Osteocyte (in vitro differentiated cells): ENCODE results near the gene HPDL. TPM values are rescaled to one million over a fixed set of nuclear protein-coding genes. Genes with fewer than 3 reads are reported as not detected.

ENCODE experiments used
- DNase-seq: peaks from one replicate; pipeline ENCODE4 v3.0.0; 2021; ENCODE audit warnings: mixed read lengths; ENCODE audit not compliant: unreplicated experiment; ENCODE audit errors: extremely low spot score
- H3K27ac Mint-ChIP-seq: one replicate; pipeline ENCODE4 v1.8.0; 2021; ENCODE audit warnings: mild to moderate bottlenecking, mixed read lengths; ENCODE audit not compliant: unreplicated experiment
- H3K27me3 Mint-ChIP-seq: one replicate; pipeline ENCODE4 v1.8.0; 2021; ENCODE audit warnings: mixed read lengths; ENCODE audit not compliant: unreplicated experiment
- H3K36me3 Mint-ChIP-seq: one replicate; pipeline ENCODE4 v1.8.0; 2021; ENCODE audit warnings: mixed read lengths; ENCODE audit not compliant: unreplicated experiment
- H3K4me1 Mint-ChIP-seq: one replicate; pipeline ENCODE4 v1.8.0; 2021; ENCODE audit warnings: mixed read lengths; ENCODE audit not compliant: unreplicated experiment
- H3K4me3 Mint-ChIP-seq: one replicate; pipeline ENCODE4 v1.8.0; 2021; ENCODE audit warnings: mild to moderate bottlenecking, moderate library complexity, mixed read lengths; ENCODE audit not compliant: unreplicated experiment
- H3K9me3 Mint-ChIP-seq: one replicate; pipeline ENCODE4 v1.8.0; 2021; ENCODE audit warnings: mixed read lengths; ENCODE audit not compliant: unreplicated experiment
- CTCF ChIP-seq: fragments of 200-600 bp; sonication (generic); IDR thresholded peaks from 2 replicates; pipeline ENCODE4 v1.5.0; 2021; ENCODE audit warnings: antibody characterized with exemption, mild to moderate bottlenecking, moderate library complexity
- total RNA-seq: library from RNA; stranded (reverse); gene quantifications from 2 replicates; pipeline ENCODE4 v1.2.1, GENCODE V29; 2021

HPDL gene
- total RNA-seq, 1 donor from 2014 or later = 0.35 TPM

- no peak for DNase-seq
- TF ChIP-seq CTCF = no peak
- Mint-ChIP-seq H3K27me3 (no peaks in the 10 kb centered on the region), H3K27ac (no peak overlapping the region), H3K9me3 (no peaks in the 10 kb centered on the region), H3K4me1 (peaks cover 4% of the 10 kb centered on the region), H3K4me3 (no peak overlapping the region), H3K36me3 (no peaks in the 10 kb centered on the region)
These were observed 24.8 kb downstream of the HPDL start for GRCh38 chr1:45351508-45351907.

- H3K27me3 Mint-ChIP-seq = no peaks in the 10 kb centered on the region
- H3K9me3 Mint-ChIP-seq = no peaks in the 10 kb centered on the region
- DNase-seq = no peak
- no peaks in the 10 kb centered on the region for H3K4me1 Mint-ChIP-seq
- no peak overlapping the region for H3K4me3 Mint-ChIP-seq
- no peak overlapping the region for H3K27ac Mint-ChIP-seq
- no peak for TF ChIP-seq CTCF
- H3K36me3 Mint-ChIP-seq = no peaks in the 10 kb centered on the region
These were observed 27.0 kb downstream of the HPDL start for GRCh38 chr1:45353685-45354084.

GRCh38 chr1:45354838-45355237, 28.1 kb downstream of the HPDL start:
- DNase-seq = no peak
- Mint-ChIP-seq H3K27ac (no peak overlapping the region), H3K4me3 (no peak overlapping the region), H3K36me3 (no peaks in the 10 kb centered on the region), H3K27me3 (no peaks in the 10 kb centered on the region), H3K9me3 (no peaks in the 10 kb centered on the region), H3K4me1 (peaks cover under 1% of the 10 kb centered on the region)
- no peak for TF ChIP-seq CTCF

GRCh38 chr1:45355683-45356082, 29.0 kb downstream of the HPDL start:
- no peak overlapping the region for H3K4me3 Mint-ChIP-seq
- no peaks in the 10 kb centered on the region for H3K36me3 Mint-ChIP-seq
- no peaks in the 10 kb centered on the region for H3K9me3 Mint-ChIP-seq
- peaks cover 7% of the 10 kb centered on the region for H3K4me1 Mint-ChIP-seq
- DNase-seq = no peak
- no peak overlapping the region for H3K27ac Mint-ChIP-seq
- TF ChIP-seq CTCF = no peak
- H3K27me3 Mint-ChIP-seq = no peaks in the 10 kb centered on the region

GRCh38 chr1:45356186-45356585, 29.5 kb downstream of the HPDL start:
- Mint-ChIP-seq H3K36me3 (no peaks in the 10 kb centered on the region), H3K9me3 (no peaks in the 10 kb centered on the region), H3K27me3 (no peaks in the 10 kb centered on the region), H3K4me1 (peaks cover 10% of the 10 kb centered on the region), H3K4me3 (no peak overlapping the region), H3K27ac (no peak overlapping the region)
- DNase-seq = no peak
- TF ChIP-seq CTCF = no peak
